Fibroblast of skin of right biceps (primary cell): ENCODE data around the gene HIF3A.
A peak's percentile ranks its signal among the peaks of the same experiment; 100 is the strongest.

Experiments
- DNase-seq: peaks from one replicate; pipeline ENCODE4 v3.0.0-alpha.2; 2013

HIF3A gene

GRCh38 chr19:46386996-46387712 lies 90.3 kb downstream of the HIF3A start:
- no peak for DNase-seq

GRCh38 chr19:46387713-46388130 lies 90.9 kb downstream of the HIF3A start:
- no peak for DNase-seq

- DNase-seq: no peak
Observed at GRCh38 chr19:46388311-46389095, 91.7 kb downstream of the HIF3A start.

- no peak for DNase-seq
Observed at GRCh38 chr19:46390121-46390858, 93.4 kb downstream of the HIF3A start.

- no peak for DNase-seq
Observed at GRCh38 chr19:46390866-46391265, 94.0 kb downstream of the HIF3A start.

GRCh38 chr19:46391296-46392251 lies 94.7 kb downstream of the HIF3A start:
- no peak for DNase-seq

- DNase-seq: peak; percentile 80
Observed at GRCh38 chr19:46392252-46392801, 95.5 kb downstream of the HIF3A start.

- no peak for DNase-seq
Observed at GRCh38 chr19:46392837-46393236, 96.0 kb downstream of the HIF3A start.
